Gastroesophageal sphincter (tissue), 3 donors: ENCODE data around the gene MAP1B.

ENCODE experiments used
- CTCF ChIP-seq, 4 experiments: fragments of 200-600 bp in 2 of 4; fragments of 450-650 bp in 2 of 4; sonication (generic) in 1 of 4; IDR thresholded peaks; one replicate each; pipeline ENCODE4 v1.5.1; 2017 to 2019; ENCODE audit warnings: antibody characterized with exemption in 4 of 4, mild to moderate bottlenecking in 2 of 4, moderate library complexity in 2 of 4
- EP300 ChIP-seq: sonication (generic); formaldehyde crosslinking; IDR thresholded peaks from one replicate; pipeline ENCODE4 v1.6.1; 2017; ENCODE audit warnings: antibody characterized with exemption, mild to moderate bottlenecking

DNA sequence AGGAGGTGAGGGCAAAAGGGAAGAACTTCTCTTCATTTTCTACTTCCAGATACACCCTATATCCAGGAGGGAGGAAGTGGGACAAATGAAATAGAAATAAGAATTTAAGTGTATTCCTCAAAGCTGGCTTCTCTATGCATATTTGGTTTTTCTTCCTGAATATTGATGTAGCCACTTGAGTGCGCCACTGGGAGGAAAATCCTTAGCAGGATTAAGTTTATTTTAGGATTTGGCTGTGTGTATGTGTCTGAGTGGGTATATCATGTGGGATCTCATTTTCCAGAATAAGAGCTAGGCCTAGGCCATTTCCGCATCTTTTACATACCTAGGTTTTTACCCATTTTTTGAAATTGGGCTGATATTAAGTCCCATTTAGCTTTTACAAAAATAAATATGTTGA lies 42.5 kb downstream of the MAP1B start:
- TF ChIP-seq CTCF (IDR thresholded peaks at IDR 0.05) (peak in 3 of 4 experiments; percentile 25 to 41 (median 41)), EP300 (no peak)
